ENCODE data around the gene DPP6.
"Not testable (repeated sequence)": the region's sequence is repeated elsewhere in the genome, so short reads cannot be mapped to it uniquely, and the experiment has no call there.

DNA sequence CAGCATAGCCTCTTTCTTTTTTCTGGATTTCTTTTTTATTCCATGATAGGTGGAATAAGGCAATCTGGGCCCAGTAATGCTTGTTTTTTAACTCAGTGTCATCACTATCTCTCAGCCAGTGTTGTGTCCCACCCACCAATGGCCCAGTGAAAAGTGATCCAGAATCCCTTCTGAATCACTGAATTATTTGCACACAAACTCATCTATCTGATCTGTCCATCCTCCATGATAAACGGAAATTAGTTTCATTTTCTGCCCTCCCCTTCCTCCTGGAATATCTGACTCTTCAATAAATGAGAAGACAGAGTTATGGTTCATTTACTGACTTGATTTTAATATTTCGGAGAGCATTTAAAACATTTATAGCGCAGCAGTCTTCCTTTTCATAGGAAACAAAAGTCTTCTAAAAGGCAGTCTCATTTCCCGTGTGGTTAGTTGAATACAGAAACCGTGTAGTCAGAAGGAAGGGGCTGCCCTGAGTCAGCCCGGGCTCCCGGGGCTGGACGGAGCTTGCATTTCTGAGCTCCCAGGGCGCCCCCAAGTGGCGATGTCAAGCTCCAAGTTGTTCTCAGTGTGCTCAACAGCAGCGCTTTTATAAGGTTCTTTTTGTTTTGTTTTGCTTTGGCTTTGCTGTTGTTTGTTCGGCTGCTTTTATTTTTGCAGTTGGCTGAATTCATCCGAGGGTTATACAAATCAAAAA lies 12.6 kb upstream of the DPP6 start:
- TF ChIP-seq CTCF (IDR thresholded peaks at IDR 0.05 in 4 of 5, conservative IDR thresholded peaks at IDR 0.05 in 1 of 5) = peak in 1 of 5 experiments; percentile 37
- not testable (repeated sequence) for TF ChIP-seq POLR2A (IDR thresholded peaks at IDR 0.05)
